A204.1 (cell line): ENCODE results near the gene RAB3IP.
"Not testable (repeated sequence)": the region's sequence is repeated elsewhere in the genome, so short reads cannot be mapped to it uniquely, and the experiment has no call there.

ENCODE experiments used
- FAIRE-seq: peaks from 2 replicates; lab custom pipeline; 2012; peaks lifted over from hg19 to GRCh38; lab: Jason Lieb, UNC

RAB3IP gene

GRCh38 chr12:69836015-69836414, 97.4 kb downstream of the RAB3IP start:
- no peak for FAIRE-seq

- FAIRE-seq = no peak
These were observed 98.5 kb downstream of the RAB3IP start for GRCh38 chr12:69837191-69837590.

GRCh38 chr12:69837657-69838415, 99.2 kb downstream of the RAB3IP start:
- FAIRE-seq = no peak

GRCh38 chr12:69840727-69841126, 102.1 kb downstream of the RAB3IP start:
- no peak for FAIRE-seq

- no peak for FAIRE-seq
These were observed 104.9 kb downstream of the RAB3IP start for GRCh38 chr12:69843608-69844007.

GRCh38 chr12:69844416-69844815, 105.8 kb downstream of the RAB3IP start:
- FAIRE-seq = no peak

- no peak for FAIRE-seq
These were observed 106.2 kb downstream of the RAB3IP start for GRCh38 chr12:69844836-69845235.

GRCh38 chr12:69846976-69847375, 108.3 kb downstream of the RAB3IP start:
- FAIRE-seq = no peak

- FAIRE-seq = no peak
These were observed 113.3 kb downstream of the RAB3IP start for GRCh38 chr12:69851976-69852375.

- FAIRE-seq = not testable (repeated sequence)
These were observed 114.7 kb downstream of the RAB3IP start for GRCh38 chr12:69853176-69853961.

- FAIRE-seq = no peak
These were observed 128.0 kb downstream of the RAB3IP start for GRCh38 chr12:69866698-69867097.

- FAIRE-seq = no peak
These were observed 130.0 kb downstream of the RAB3IP start for GRCh38 chr12:69868695-69869094.

- no peak for FAIRE-seq
These were observed 134.1 kb downstream of the RAB3IP start for GRCh38 chr12:69872804-69873203.
